H1 (cell line): ENCODE results near the gene ACVR1. TPM values are rescaled to one million over a fixed set of nuclear protein-coding genes. Genes with fewer than 3 reads are reported as not detected.
A peak's percentile ranks its signal among the peaks of the same experiment; 100 is the strongest.

Experiments
- BCL11A ChIP-seq, 2 experiments: IDR thresholded peaks; one replicate each; pipeline ENCODE4 v1.6.1; 2011; ENCODE audit warnings: low read depth in 2 of 2, low read length in 2 of 2, mild to moderate bottlenecking in 2 of 2
- CBX8 ChIP-seq: fragments of 300-800, 300-1000 bp; sonication (generic); IDR thresholded peaks from 2 replicates; pipeline ENCODE4 v1.7.1; 2016; ENCODE audit warnings: low read depth, low read length, borderline replicate concordance
- HDAC6 ChIP-seq: IDR thresholded peaks from one replicate; pipeline ENCODE4 v1.7.1; 2012; ENCODE audit warnings: low read depth, mild to moderate bottlenecking, inconsistent platforms, low read length, moderate library complexity
- KDM5A ChIP-seq: fragments of 200-600 bp; IDR thresholded peaks from 2 replicates; pipeline ENCODE4 v1.7.1; 2012; ENCODE audit warnings: mild to moderate bottlenecking, low read length, inconsistent platforms, mixed read lengths
- MAFK ChIP-seq: IDR thresholded peaks from 2 replicates; pipeline ENCODE4 v1.6.1; 2012; ENCODE audit warnings: low read depth, mild to moderate bottlenecking, improper control_type of control experiment, low read length
- RFX5 ChIP-seq: IDR thresholded peaks from 2 replicates; pipeline ENCODE4 v1.6.1; 2011; ENCODE audit warnings: low read depth, low read length, improper control_type of control experiment, borderline replicate concordance
- RXRA ChIP-seq: IDR thresholded peaks from 2 replicates; pipeline ENCODE4 v1.6.1; 2011; ENCODE audit warnings: low read depth, mild to moderate bottlenecking, low read length, moderate library complexity; ENCODE audit not compliant: insufficient read depth
- SP1 ChIP-seq: IDR thresholded peaks from 2 replicates; pipeline ENCODE4 v1.6.1; 2011; ENCODE audit warnings: low read depth, low read length
- SP4 ChIP-seq: IDR thresholded peaks from 2 replicates; pipeline ENCODE4 v1.6.1; 2012; ENCODE audit warnings: low read length, inconsistent platforms
- SUZ12 ChIP-seq: fragments of 200-600 bp; sonication (generic); IDR thresholded peaks from 2 replicates; pipeline ENCODE4 v1.6.1; 2012; ENCODE audit warnings: mild to moderate bottlenecking, inconsistent platforms, low read length, moderate library complexity, mixed read lengths
- TBP ChIP-seq: IDR thresholded peaks from 2 replicates; pipeline ENCODE4 v1.6.1; 2011; ENCODE audit warnings: low read depth, low read length, improper control_type of control experiment
- polyA plus RNA-seq, 7 experiments: library from polyadenylated mRNA; depleted of rRNA in 3 of 7; stranded (reverse) in 5 of 7; unstranded in 2 of 7; fragments of >200 nt in 5 of 7; fragments of 200-250 nt in 2 of 7; gene quantifications; 1 replicate in 5 of 7; 2 replicates in 1 of 7; 4 replicates in 1 of 7; pipeline versions ENCODE4 v1.2.1 to v1.2.3, GENCODE V29; 2011 to 2013; ENCODE audit warnings: missing spikeins in 2 of 7, mixed read lengths in 2 of 7
- total RNA-seq: library from RNA; stranded (reverse); fragmentation: NEBNext Ultra II Directional; extraction: Animal tissue kit (Norgen Biotek cat#: 25700); gene quantifications from 2 replicates; pipeline ENCODE4 v1.2.1, GENCODE V29; 2021
- TF ChIP-seq, protein P1 (sequence below): IDR thresholded peaks from 2 replicates; pipeline ENCODE4 v1.6.1; 2012; ENCODE audit warnings: low read length, inconsistent platforms
- TF ChIP-seq, protein P2 (sequence below): IDR thresholded peaks from 2 replicates; pipeline ENCODE4 v1.6.1; 2012; ENCODE audit warnings: inconsistent platforms

The ACVR1 gene
- total and polyA plus RNA-seq, 2 of the 8 experiments (the other 6 are each of a cell fraction or from before 2014, with no cell fraction given): 8.5 to 17.7 TPM

DNA sequence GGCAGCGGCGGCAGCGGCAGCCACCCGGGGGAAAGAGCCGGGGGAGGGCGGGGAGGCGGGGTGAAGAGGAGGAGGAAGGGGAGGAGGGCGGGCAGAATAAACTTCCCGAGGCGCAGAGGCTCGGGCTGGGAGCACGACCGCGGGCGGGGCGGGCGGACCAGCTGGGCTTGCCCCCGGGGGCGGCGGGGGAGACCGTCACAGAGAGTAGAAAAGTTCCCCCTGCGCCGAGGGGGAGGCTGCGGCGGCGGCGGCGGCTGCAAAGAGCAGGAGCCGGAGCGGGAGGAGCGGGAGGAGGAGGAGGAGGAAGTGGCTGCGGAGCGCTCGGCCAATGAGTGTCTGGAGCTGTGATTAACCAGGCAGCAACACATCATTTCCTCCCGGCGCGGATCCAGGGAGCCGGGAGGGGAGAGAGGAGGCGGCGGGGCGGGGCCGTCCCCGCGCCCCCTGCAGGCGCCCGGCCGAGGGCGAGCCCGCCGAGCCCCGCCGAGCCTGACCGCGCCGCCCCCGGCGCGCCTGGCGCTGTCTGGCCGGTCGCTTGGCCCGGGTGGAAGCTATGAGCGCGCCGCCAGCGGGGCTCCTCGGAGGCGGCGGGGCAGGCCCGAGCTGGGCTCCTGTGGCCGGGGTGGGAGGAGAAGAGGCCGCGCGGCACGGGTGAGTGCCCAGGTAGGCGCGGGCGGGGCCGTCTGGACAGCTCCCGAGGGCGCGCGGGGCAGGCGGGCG is at the start of gene ACVR1 (continued):
- TF ChIP-seq, protein P1, sequence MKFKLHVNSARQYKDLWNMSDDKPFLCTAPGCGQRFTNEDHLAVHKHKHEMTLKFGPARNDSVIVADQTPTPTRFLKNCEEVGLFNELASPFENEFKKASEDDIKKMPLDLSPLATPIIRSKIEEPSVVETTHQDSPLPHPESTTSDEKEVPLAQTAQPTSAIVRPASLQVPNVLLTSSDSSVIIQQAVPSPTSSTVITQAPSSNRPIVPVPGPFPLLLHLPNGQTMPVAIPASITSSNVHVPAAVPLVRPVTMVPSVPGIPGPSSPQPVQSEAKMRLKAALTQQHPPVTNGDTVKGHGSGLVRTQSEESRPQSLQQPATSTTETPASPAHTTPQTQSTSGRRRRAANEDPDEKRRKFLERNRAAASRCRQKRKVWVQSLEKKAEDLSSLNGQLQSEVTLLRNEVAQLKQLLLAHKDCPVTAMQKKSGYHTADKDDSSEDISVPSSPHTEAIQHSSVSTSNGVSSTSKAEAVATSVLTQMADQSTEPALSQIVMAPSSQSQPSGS: no peak
- TF ChIP-seq CBX8: no peak
- peak; percentile 85 for TF ChIP-seq SP1
- TF ChIP-seq KDM5A: no peak
- TF ChIP-seq RFX5: no peak
- TF ChIP-seq TBP: 0 out of 2 replicates have a peak, but pooled peaks have one; percentile 9
- TF ChIP-seq HDAC6: no peak
- TF ChIP-seq, protein P2, sequence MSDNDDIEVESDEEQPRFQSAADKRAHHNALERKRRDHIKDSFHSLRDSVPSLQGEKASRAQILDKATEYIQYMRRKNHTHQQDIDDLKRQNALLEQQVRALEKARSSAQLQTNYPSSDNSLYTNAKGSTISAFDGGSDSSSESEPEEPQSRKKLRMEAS: 0 out of 2 replicates have a peak, but pooled peaks have one; percentile 8
- TF ChIP-seq SP4: no peak
- TF ChIP-seq MAFK: no peak
- no peak for TF ChIP-seq RXRA
- TF ChIP-seq SUZ12: no peak
- TF ChIP-seq BCL11A (IDR thresholded peaks at IDR 0.05; ENCODE audit: low read depth in 2 of 2, low read length in 2 of 2): no peak
